Measurements from ENCODE around the gene ADRA2C. TPM values are rescaled to one million over a fixed set of nuclear protein-coding genes. Genes with fewer than 3 reads are reported as not detected.

The ADRA2C gene
- total RNA-seq, 2 donors from 2014 or later: 16.0 to 17.3 TPM

DNA sequence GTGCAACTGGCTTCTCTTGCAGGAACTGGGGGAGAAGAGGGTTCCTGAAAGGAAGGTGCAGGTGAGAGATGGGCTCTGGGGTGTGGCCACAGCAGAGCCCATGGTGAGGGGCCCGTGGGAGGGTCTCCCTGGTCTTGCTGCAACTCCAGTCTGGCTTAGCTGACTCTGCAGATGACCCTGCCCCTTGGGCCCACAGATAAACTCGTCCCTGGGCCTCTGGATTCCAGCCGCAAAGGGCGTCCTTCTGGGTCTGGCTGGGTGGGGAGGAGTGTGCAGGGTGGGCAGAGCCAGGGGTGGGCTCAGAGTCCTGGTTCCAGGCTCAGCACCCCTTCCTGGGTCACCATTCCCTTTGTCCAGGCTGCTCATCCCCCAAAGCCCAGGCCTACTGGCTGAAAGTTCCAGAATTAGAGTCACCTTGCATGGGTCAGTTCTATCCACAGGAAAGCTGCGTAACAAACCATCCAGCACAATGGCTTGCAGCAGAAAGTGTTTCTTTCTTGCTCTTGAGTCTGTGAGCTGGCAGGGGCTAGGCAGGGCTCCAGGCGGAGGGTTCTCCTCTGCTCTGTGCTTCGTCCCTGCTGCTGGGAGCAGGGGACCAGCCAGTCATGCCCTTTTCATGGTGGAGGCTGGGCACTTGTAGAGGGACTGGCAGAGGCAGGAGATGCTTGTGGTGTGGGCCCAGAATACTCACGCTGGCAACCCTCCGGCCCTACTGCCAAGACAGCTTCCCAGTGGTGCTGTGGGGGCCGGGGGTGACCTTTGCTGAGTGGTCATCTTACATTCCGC, 43.5 kb upstream of the ADRA2C start:
- H3K9me3 Mint-ChIP-seq: peaks cover 16% of the 10 kb centered on the region
- no peaks in the 10 kb centered on the region for H3K36me3 Mint-ChIP-seq (ENCODE audit: low read depth)
- no peak overlapping the region for H3K4me3 Mint-ChIP-seq
- H3K9me3 ChIP-seq (ENCODE audit: control insufficient read depth, low read length): peaks cover 12% of the 10 kb centered on the region
- H3K36me3 ChIP-seq (ENCODE audit: control insufficient read depth, insufficient read depth, low read length): no peaks in the 10 kb centered on the region
- no peak for DNase-seq
- peaks cover 11% of the 10 kb centered on the region for H3K4me1 ChIP-seq (ENCODE audit: control insufficient read depth, insufficient read depth, low read length)
- TF ChIP-seq, protein P1, sequence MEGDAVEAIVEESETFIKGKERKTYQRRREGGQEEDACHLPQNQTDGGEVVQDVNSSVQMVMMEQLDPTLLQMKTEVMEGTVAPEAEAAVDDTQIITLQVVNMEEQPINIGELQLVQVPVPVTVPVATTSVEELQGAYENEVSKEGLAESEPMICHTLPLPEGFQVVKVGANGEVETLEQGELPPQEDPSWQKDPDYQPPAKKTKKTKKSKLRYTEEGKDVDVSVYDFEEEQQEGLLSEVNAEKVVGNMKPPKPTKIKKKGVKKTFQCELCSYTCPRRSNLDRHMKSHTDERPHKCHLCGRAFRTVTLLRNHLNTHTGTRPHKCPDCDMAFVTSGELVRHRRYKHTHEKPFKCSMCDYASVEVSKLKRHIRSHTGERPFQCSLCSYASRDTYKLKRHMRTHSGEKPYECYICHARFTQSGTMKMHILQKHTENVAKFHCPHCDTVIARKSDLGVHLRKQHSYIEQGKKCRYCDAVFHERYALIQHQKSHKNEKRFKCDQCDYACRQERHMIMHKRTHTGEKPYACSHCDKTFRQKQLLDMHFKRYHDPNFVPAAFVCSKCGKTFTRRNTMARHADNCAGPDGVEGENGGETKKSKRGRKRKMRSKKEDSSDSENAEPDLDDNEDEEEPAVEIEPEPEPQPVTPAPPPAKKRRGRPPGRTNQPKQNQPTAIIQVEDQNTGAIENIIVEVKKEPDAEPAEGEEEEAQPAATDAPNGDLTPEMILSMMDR (conservative IDR thresholded peaks at IDR 0.05): no peak
- H3K27me3 ChIP-seq (ENCODE audit: control insufficient read depth, insufficient read depth, low read length, poor library complexity, severe bottlenecking): peaks cover 27% of the 10 kb centered on the region
- WGBS, 2 experiments (ENCODE audit: insufficient coverage in 1 of 2, insufficient read length in 1 of 2): 92 to 96% methylated on average over 7 to 11 of the region's 11 CpGs
- no peak overlapping the region for H3K27ac ChIP-seq (ENCODE audit: low read depth, low read length)
- H3K27ac Mint-ChIP-seq: no peak overlapping the region
- H3K4me1 Mint-ChIP-seq: peaks cover 14% of the 10 kb centered on the region
- H3K9ac ChIP-seq (ENCODE audit: extremely low read depth, low read length, poor library complexity, severe bottlenecking): no peak overlapping the region
- no peak overlapping the region for H3K4me3 ChIP-seq (ENCODE audit: low read length)
- peaks cover 26% of the 10 kb centered on the region for H3K27me3 Mint-ChIP-seq (ENCODE audit: insufficient read depth)

DNA sequence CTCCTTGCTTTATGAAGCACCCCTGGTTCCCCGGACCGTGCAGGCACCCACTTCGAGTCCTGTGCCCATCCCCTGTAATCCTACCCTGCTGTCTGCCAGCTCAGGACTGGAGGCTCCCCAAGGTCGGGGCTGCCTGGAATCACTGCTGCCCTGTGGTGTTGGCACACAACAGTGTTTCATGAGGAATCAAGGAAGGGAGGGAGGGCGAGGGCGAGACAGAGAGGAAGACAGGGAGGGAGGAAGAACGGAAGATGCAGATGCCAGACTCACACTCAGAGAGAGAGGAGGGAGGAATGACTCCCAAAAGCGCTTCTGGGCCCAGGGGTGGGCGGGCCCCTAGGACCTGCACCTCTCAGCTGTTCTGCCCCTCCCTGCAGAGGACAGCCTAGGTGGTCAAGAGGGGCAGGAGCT, 42.9 kb upstream of the ADRA2C start:
- Histone ChIP-seq H3K4me1 (ENCODE audit: control insufficient read depth, insufficient read depth, low read length) (peaks cover 11% of the 10 kb centered on the region), H3K36me3 (ENCODE audit: control insufficient read depth, insufficient read depth, low read length) (no peaks in the 10 kb centered on the region), H3K9ac (ENCODE audit: extremely low read depth, low read length, poor library complexity, severe bottlenecking) (no peak overlapping the region), H3K27me3 (ENCODE audit: control insufficient read depth, insufficient read depth, low read length, poor library complexity, severe bottlenecking) (peaks cover 27% of the 10 kb centered on the region), H3K4me3 (ENCODE audit: low read length) (no peak overlapping the region), H3K27ac (ENCODE audit: low read depth, low read length) (no peak overlapping the region), H3K9me3 (ENCODE audit: control insufficient read depth, low read length) (peaks cover 8% of the 10 kb centered on the region)
- peaks cover 14% of the 10 kb centered on the region for H3K4me1 Mint-ChIP-seq
- H3K27me3 Mint-ChIP-seq (ENCODE audit: insufficient read depth): peaks cover 26% of the 10 kb centered on the region
- no peak for DNase-seq
- H3K27ac Mint-ChIP-seq: no peak overlapping the region
- H3K4me3 Mint-ChIP-seq: no peak overlapping the region
- H3K36me3 Mint-ChIP-seq (ENCODE audit: low read depth): no peaks in the 10 kb centered on the region
- 88 to 90% methylated on average over 7 to 9 of the region's 9 CpGs for WGBS, 2 experiments (ENCODE audit: insufficient coverage in 1 of 2, insufficient read length in 1 of 2)
- peaks cover 11% of the 10 kb centered on the region for H3K9me3 Mint-ChIP-seq
- TF ChIP-seq, protein P1 (conservative IDR thresholded peaks at IDR 0.05): no peak

DNA sequence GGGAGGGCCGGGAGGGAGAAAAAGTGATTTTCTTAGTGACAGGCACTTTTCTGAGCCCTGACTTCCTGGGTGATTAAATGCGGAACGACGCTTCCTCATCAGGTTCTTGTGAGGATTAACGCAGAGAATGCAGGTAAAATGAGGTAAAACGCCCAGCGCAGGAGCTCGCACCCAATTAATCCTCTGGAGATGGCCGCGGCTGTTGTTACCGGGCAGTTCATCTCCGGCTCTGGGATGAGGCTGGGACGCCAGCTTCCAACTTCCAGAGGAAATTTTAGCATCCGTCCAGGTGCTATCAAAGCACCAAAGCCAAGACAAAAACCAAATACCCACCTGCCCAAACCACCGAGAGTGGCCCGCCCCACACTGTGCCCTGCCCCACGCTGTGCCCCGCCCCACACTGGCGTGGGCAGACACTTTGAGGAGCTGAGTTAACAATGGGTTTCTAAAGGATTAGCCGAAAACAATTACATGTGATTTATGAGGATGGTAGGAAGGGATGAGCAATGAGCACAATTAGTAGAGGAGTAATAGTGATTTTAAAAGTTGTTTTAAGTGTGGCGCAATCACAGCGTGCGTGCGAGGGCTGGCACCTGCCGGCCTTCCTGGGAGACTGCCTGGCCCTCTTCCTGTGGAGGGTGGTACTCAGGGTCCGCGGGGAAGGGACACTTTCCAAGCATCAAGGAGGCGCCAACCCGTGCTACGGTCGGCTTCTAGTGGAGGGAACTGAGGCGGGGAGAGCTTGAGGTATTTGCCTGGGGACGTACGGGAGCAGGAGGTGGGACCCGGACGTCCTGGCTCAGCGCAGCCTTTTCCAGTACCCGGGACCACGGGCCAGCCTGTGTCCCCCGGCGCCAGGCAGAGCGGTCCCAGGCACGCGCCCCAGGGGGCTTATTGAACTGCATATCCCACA, 41.6 kb upstream of the ADRA2C start:
- TF ChIP-seq, protein P1 (conservative IDR thresholded peaks at IDR 0.05): peak; percentile 27
- 16 to 24% methylated on average over 26 to 44 of the region's 44 CpGs for WGBS, 2 experiments (ENCODE audit: insufficient coverage in 1 of 2, insufficient read length in 1 of 2)
- Mint-ChIP-seq H3K4me1 (peaks cover 14% of the 10 kb centered on the region), H3K36me3 (ENCODE audit: low read depth) (no peaks in the 10 kb centered on the region), H3K4me3 (peak overlapping the region; percentile 19), H3K27me3 (ENCODE audit: insufficient read depth) (peaks cover 23% of the 10 kb centered on the region), H3K27ac (no peak overlapping the region), H3K9me3 (no peaks in the 10 kb centered on the region)
- no peak overlapping the region for H3K9ac ChIP-seq (ENCODE audit: extremely low read depth, low read length, poor library complexity, severe bottlenecking)
- peak overlapping the region; percentile 23 for H3K4me3 ChIP-seq (ENCODE audit: low read length)
- H3K4me1 ChIP-seq (ENCODE audit: control insufficient read depth, insufficient read depth, low read length): peaks cover 11% of the 10 kb centered on the region
- no peak overlapping the region for H3K27ac ChIP-seq (ENCODE audit: low read depth, low read length)
- peak; percentile 72 for DNase-seq
- no peaks in the 10 kb centered on the region for H3K36me3 ChIP-seq (ENCODE audit: control insufficient read depth, insufficient read depth, low read length)
- H3K27me3 ChIP-seq (ENCODE audit: control insufficient read depth, insufficient read depth, low read length, poor library complexity, severe bottlenecking): peaks cover 27% of the 10 kb centered on the region
- H3K9me3 ChIP-seq (ENCODE audit: control insufficient read depth, low read length): no peaks in the 10 kb centered on the region

Data from endodermal cell (in vitro differentiated cells).